ENCODE results near the gene TNFRSF1A. TPM values are rescaled to one million over a fixed set of nuclear protein-coding genes. Genes with fewer than 3 reads are reported as not detected.

TNFRSF1A gene
- total RNA-seq, 1 donor from 2014 or later, result 125 TPM

DNA sequence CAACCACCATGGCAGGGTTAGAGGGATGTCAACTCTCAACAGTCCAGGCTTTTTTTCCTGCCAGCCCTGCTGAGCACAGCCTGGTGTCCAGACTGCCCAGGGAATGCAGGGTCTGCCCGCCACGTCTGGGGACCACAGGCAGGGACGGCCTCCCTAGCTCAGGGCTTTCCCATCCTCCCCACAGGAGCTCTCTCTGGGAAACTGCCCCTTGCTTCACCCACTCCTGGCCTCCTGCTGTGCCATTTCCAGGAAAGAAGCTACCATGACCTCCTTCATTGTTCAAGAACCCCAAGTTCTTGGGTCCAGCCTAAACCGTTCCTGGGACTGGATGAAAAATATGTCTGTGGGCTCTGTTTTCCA is 28.7 kb upstream of the TNFRSF1A start:
- TF ChIP-seq, protein P1, sequence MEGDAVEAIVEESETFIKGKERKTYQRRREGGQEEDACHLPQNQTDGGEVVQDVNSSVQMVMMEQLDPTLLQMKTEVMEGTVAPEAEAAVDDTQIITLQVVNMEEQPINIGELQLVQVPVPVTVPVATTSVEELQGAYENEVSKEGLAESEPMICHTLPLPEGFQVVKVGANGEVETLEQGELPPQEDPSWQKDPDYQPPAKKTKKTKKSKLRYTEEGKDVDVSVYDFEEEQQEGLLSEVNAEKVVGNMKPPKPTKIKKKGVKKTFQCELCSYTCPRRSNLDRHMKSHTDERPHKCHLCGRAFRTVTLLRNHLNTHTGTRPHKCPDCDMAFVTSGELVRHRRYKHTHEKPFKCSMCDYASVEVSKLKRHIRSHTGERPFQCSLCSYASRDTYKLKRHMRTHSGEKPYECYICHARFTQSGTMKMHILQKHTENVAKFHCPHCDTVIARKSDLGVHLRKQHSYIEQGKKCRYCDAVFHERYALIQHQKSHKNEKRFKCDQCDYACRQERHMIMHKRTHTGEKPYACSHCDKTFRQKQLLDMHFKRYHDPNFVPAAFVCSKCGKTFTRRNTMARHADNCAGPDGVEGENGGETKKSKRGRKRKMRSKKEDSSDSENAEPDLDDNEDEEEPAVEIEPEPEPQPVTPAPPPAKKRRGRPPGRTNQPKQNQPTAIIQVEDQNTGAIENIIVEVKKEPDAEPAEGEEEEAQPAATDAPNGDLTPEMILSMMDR (IDR thresholded peaks at IDR 0.05; ENCODE audit: unreplicated experiment), result no peak
- Mint-ChIP-seq H3K36me3 (ENCODE audit: low read depth, unreplicated experiment) (no peaks in the 10 kb centered on the region), H3K4me1 (ENCODE audit: unreplicated experiment) (peaks cover 41% of the 10 kb centered on the region), H3K27me3 (ENCODE audit: unreplicated experiment) (peaks cover 16% of the 10 kb centered on the region), H3K27ac (ENCODE audit: unreplicated experiment) (no peak overlapping the region), H3K4me3 (ENCODE audit: unreplicated experiment) (no peak overlapping the region), H3K9me3 (ENCODE audit: unreplicated experiment) (no peaks in the 10 kb centered on the region)
- DNase-seq (ENCODE audit: low spot score), result no peak

DNA sequence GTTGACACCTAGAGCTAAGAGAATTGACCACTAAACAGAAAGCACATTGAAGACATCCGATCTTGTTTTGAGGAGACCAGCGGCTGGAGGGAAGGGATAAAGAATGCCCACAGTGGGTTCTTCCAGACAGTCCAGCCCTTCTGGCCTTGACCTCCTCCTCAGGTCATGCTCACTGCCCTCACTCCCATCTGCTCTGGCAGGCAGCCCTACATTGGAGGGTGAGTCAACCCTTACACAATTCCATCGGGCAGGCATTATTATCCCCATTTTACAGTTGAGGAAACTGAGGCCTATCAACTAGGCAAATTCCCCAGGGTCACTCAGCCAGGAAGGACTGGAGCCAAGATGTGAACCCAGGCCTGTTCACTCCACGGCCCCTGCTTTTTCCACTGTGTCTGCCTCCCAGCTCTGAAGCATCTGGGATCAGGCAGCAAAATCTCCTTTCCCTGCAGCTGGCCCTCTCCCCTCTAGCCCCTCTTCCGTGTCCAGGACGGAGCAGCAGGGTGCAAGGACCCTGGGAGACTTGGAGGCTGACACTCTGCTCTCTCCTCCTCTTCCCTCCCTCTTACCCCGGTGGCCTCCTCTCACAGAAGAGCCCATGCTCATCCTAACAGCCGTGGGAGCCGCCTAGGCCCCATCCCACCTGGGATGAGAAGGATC is 28.2 kb upstream of the TNFRSF1A start:
- Mint-ChIP-seq H3K9me3 (ENCODE audit: unreplicated experiment) (no peaks in the 10 kb centered on the region), H3K36me3 (ENCODE audit: low read depth, unreplicated experiment) (no peaks in the 10 kb centered on the region), H3K27ac (ENCODE audit: unreplicated experiment) (peak overlapping the region; percentile 18), H3K4me3 (ENCODE audit: unreplicated experiment) (no peak overlapping the region), H3K4me1 (ENCODE audit: unreplicated experiment) (peaks cover 38% of the 10 kb centered on the region), H3K27me3 (ENCODE audit: unreplicated experiment) (peaks cover 15% of the 10 kb centered on the region)
- DNase-seq (ENCODE audit: low spot score), result no peak
- TF ChIP-seq, protein P1 (IDR thresholded peaks at IDR 0.05; ENCODE audit: unreplicated experiment), result no peak

DNA sequence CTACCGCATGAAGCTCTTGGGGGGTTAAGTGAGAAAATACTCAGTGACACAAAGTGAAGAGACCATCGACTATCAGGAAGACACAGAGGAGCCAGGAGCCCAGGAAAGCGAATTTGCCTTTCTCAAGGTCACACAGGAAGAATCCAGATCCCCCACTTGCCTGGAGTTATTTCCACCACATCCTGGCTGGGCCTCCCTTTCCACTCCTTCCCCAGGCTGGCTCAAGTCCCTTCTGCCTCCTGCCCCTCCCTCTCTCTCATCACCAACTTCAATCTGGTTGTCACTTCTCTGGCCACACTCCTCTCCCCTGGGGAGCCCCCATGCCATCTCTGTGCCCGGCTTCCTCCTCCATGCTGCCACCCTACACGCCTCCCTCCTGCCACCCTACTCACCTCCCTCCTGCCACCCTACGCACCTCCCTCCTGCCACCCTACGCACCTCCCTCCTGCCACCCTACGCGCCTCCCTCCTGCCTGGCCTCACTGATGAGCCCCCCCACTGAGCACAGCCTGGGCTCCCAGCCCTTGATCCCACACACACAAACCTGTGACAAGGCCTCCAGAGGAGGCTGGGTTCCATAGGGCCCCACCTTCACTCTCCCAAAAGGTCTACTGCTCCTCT is 27.1 kb upstream of the TNFRSF1A start:
- TF ChIP-seq, protein P1 (IDR thresholded peaks at IDR 0.05; ENCODE audit: unreplicated experiment), result no peak

DNA sequence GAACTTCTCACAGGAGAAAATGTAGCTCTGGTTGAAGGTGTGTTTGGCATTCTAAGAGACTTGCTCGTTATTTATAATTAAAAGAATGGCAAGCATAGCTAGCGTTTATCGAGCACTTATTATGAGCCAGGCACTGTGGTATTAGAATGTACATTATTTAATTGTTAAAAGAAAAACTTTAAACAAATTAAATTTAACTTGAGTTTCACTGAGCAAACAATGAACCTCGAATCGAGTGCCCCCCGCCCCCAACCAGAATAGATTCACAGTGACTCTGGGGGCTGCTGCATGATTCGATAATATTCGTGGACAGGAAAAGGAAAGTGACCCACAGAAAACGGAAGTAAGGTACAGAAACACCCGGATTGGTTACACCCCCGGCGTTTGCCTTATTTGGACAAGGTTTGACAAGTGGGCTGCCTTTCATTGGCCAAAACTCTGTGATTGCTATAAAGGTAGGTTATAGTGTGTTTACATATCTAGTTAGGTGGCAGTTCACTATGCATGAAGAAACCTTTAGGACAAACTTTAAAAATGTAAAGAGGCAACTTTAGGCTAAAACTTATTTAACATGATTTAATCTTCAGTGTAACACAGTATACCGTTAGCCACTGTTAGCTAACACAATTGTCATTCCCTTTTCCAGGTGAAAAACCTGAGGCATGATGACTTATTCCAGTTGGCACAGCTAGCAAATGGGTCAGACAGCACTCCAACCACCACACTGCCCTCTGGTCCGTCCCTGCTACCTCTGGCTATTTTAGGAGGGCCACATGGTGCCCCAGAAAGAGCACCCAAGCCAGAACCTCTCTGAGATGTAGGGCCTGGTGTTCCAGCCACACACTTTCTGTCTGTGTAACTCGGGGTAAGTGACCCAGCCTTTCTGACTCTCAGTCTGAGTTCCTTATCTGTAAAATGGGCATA is 26.4 kb upstream of the TNFRSF1A start:
- H3K27me3 Mint-ChIP-seq (ENCODE audit: unreplicated experiment), result peaks cover 11% of the 10 kb centered on the region
- H3K27ac Mint-ChIP-seq (ENCODE audit: unreplicated experiment), result peak overlapping the region; percentile 31
- DNase-seq (ENCODE audit: low spot score), result no peak
- H3K36me3 Mint-ChIP-seq (ENCODE audit: low read depth, unreplicated experiment), result no peaks in the 10 kb centered on the region
- H3K9me3 Mint-ChIP-seq (ENCODE audit: unreplicated experiment), result no peaks in the 10 kb centered on the region
- H3K4me3 Mint-ChIP-seq (ENCODE audit: unreplicated experiment), result no peak overlapping the region
- H3K4me1 Mint-ChIP-seq (ENCODE audit: unreplicated experiment), result peaks cover 35% of the 10 kb centered on the region
- TF ChIP-seq, protein P1 (IDR thresholded peaks at IDR 0.05; ENCODE audit: unreplicated experiment), result no peak

More for the DNA sequence above, 27.1 kb upstream of the TNFRSF1A start:
- Mint-ChIP-seq H3K4me1 (ENCODE audit: unreplicated experiment) (peaks cover 36% of the 10 kb centered on the region), H3K4me3 (ENCODE audit: unreplicated experiment) (no peak overlapping the region), H3K27me3 (ENCODE audit: unreplicated experiment) (peaks cover 11% of the 10 kb centered on the region), H3K9me3 (ENCODE audit: unreplicated experiment) (no peaks in the 10 kb centered on the region), H3K27ac (ENCODE audit: unreplicated experiment) (peak overlapping the region; percentile 31), H3K36me3 (ENCODE audit: low read depth, unreplicated experiment) (no peaks in the 10 kb centered on the region)
- no peak for DNase-seq (ENCODE audit: low spot score)
